ENCODE measurements around the gene GPER1.

The GPER1 gene

DNA sequence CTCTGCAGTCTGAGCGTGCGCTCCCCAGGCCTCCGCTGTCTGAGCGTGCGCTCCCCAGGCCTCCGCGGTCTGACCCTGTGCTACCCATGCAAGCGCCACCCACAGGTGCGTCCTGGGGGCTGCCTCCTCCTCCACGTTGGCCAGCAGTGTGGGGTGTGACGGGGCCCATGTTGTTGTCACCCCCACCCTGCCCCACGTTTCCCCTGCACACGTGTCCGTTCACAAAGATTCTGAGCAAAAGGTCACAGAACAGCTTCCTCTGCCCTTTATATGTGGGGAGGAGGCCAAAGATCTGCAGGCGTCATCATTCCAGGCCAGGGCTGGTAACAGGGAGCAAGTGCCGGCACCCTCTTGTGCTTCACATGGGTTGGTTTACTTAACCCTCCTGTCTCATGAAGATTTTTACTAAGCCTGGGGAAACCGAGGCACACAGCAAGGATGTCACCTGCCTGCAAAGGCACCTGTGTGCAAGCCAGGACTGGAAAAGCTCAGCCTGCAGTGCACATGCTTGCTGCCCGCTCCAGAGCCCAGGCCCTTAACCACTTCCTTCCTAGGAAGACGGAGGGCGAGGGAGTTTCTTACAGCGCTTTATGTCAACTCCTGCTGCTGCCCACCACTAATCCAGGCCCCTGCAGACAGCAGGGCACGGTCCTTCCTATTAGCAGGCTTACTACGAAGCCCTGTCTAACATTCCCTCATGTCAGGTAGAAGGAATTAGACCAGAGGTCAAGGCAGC, 38.7 kb upstream of the GPER1 start:
- H3K36me3 ChIP-seq (ENCODE audit: control insufficient read depth, insufficient read depth, low read length) = peaks cover 1% of the 10 kb centered on the region; the same call in 1 of the 2 replicates
- TF ChIP-seq, protein P1, sequence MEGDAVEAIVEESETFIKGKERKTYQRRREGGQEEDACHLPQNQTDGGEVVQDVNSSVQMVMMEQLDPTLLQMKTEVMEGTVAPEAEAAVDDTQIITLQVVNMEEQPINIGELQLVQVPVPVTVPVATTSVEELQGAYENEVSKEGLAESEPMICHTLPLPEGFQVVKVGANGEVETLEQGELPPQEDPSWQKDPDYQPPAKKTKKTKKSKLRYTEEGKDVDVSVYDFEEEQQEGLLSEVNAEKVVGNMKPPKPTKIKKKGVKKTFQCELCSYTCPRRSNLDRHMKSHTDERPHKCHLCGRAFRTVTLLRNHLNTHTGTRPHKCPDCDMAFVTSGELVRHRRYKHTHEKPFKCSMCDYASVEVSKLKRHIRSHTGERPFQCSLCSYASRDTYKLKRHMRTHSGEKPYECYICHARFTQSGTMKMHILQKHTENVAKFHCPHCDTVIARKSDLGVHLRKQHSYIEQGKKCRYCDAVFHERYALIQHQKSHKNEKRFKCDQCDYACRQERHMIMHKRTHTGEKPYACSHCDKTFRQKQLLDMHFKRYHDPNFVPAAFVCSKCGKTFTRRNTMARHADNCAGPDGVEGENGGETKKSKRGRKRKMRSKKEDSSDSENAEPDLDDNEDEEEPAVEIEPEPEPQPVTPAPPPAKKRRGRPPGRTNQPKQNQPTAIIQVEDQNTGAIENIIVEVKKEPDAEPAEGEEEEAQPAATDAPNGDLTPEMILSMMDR (IDR thresholded peaks at IDR 0.05; ENCODE audit: insufficient read depth, low read length, poor library complexity, severe bottlenecking) = no peak
- no peaks in the 10 kb centered on the region for H3K27me3 ChIP-seq (replicated peaks; ENCODE audit: control insufficient read depth, insufficient read depth, low read length)
- no peak for DNase-seq (ENCODE audit: extremely low read depth, insufficient read length)
- no peak overlapping the region for H3K4me3 ChIP-seq (replicated peaks; ENCODE audit: low read depth, low read length)

DNA sequence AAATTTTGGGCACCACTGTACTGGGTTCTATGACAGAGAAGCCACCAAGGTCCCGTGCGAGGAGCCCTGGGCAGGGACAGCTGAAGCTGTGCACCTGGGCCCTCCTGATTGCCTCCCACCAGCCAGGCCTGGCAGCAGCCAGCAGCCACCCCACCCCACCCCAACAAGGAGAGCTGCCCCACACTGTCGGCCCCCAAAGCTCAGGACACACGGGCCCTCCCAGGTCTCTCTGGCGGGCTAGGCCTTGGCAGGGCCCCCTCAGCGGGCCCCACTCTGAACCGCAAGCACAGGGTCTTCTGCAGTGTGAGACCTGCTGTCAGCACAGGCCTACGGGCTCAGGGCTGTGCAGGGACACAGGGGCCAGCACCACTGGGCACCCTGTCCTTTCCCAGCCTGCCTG, 38.1 kb upstream of the GPER1 start:
- Histone ChIP-seq H3K27me3 (replicated peaks; ENCODE audit: control insufficient read depth, insufficient read depth, low read length) (no peaks in the 10 kb centered on the region), H3K36me3 (ENCODE audit: control insufficient read depth, insufficient read depth, low read length) (peaks cover 1% of the 10 kb centered on the region; the same call in 1 of the 2 replicates), H3K4me3 (replicated peaks; ENCODE audit: low read depth, low read length) (no peak overlapping the region)
- TF ChIP-seq, protein P1 (IDR thresholded peaks at IDR 0.05; ENCODE audit: insufficient read depth, low read length, poor library complexity, severe bottlenecking) = no peak
- no peak for DNase-seq (ENCODE audit: extremely low read depth, insufficient read length)

DNA sequence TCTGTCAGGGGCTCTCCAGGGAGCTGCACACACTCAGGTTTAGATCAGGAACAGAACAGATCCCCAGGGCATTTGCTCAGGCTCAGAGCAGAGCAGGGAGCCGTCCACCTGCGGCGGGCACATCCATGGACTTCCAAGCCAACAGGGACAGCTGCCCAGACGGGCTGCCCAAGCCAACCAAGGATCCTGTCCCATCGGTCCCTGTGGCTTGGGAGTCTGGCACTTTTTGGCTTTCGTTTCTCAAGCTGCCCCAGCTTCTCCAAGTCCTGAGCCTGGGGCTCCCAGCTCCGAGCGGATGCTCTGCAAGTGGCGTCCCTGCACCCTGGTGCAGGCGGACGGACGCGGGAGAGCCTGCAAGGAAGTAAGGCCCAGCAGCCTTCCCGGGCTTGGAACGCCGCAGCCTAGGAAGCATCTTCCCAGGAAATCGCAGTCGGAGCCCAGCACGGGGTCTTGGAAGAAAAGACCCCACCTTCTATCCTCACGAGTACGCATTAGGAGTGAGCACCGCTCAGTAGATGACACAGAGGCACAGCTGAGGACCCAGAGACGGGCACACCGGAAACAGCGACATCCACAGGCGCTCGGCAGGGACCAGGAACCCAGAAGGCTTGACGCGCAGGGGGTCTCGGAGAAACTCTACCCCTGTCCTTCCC, 37.5 kb upstream of the GPER1 start:
- Histone ChIP-seq H3K27me3 (replicated peaks; ENCODE audit: control insufficient read depth, insufficient read depth, low read length) (no peaks in the 10 kb centered on the region), H3K4me3 (replicated peaks; ENCODE audit: low read depth, low read length) (no peak overlapping the region), H3K36me3 (ENCODE audit: control insufficient read depth, insufficient read depth, low read length) (peaks cover 1% of the 10 kb centered on the region; the same call in 1 of the 2 replicates)
- TF ChIP-seq, protein P1 (IDR thresholded peaks at IDR 0.05; ENCODE audit: insufficient read depth, low read length, poor library complexity, severe bottlenecking) = no peak
- DNase-seq (ENCODE audit: extremely low read depth, insufficient read length) = no peak

DNA sequence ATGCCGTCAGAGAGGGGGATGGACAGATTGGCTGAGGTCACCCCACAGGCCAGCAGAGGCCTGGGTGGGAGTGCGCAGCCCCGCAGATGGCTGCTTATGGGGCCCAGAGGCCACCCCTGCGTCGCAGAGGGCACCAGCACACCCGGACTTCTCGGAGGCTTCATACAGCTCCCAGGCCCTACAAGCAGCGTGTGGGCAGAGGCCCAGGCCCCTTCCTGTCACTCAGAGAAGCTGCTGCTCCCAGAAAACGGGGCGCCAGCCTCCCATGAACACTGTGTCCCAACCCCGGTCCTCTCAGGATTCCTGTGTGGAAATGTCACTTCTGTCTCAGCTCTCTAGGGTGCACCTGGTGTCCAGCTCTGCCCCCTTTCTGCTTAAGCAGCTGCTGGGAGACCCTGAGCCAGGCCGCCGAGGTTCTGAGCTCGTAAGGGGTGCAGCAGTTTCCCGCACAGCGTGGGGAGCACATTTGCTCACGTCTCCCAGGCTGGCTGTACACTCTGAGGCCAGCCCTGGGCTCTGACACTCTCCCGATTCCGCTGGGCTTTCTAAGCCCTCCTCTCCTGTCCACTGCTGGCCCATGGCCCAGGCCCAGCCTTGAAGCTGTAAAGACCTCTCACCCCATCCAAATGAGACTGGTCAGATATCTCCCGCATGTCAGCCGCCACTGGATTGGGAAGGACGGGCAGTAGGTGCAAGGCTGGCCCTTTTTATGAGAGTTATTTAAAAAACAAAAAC, 36.8 kb upstream of the GPER1 start:
- DNase-seq (ENCODE audit: extremely low read depth, insufficient read length) = no peak
- Histone ChIP-seq H3K27me3 (replicated peaks; ENCODE audit: control insufficient read depth, insufficient read depth, low read length) (no peaks in the 10 kb centered on the region), H3K36me3 (ENCODE audit: control insufficient read depth, insufficient read depth, low read length) (peaks cover 1% of the 10 kb centered on the region; the same call in 1 of the 2 replicates), H3K4me3 (replicated peaks; ENCODE audit: low read depth, low read length) (no peak overlapping the region)
- TF ChIP-seq, protein P1 (IDR thresholded peaks at IDR 0.05; ENCODE audit: insufficient read depth, low read length, poor library complexity, severe bottlenecking) = no peak

DNA sequence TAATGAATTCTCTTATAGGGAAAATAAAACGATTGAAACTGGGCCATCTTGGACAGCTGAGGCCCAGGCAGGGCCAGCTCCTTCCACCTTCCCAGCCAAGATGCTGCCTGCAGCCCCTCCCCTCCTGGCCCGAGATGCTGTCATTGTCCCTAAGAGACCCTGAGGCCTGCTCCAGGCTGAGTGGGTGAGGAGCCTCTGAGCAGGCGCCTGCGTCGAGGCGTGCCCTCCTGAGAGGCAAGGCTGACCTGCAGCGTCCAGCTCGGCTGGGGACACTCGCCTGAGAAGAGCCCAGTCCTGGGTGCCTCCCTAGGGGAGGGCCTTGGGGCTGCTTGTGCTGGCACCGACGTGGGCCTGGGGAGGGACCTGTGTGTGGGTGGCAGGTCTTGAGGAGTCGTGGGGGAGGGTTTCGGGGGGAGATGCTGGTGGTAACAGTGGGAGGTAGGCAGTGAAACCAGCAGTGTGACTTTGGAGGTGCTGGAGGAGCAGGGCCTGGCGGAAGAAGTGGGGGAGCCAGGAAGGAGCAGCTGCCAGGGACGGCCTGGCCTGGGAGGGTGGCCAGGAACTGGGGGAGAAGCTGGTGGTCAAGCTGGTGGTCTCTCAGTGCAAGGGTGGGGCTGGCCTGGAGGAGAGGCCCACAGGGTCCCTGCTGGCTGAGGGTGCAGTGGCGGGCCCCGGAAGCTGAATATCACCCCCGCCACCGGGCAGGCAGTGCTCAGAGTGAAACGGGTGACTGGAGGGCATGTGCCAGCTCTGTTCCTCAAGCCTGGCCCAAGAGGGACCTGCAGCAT, 35.7 kb upstream of the GPER1 start:
- H3K27me3 ChIP-seq (replicated peaks; ENCODE audit: control insufficient read depth, insufficient read depth, low read length) = no peaks in the 10 kb centered on the region
- peaks cover 1% of the 10 kb centered on the region for H3K36me3 ChIP-seq (ENCODE audit: control insufficient read depth, insufficient read depth, low read length)
- TF ChIP-seq, protein P1 (IDR thresholded peaks at IDR 0.05; ENCODE audit: insufficient read depth, low read length, poor library complexity, severe bottlenecking) = no peak
- no peak for DNase-seq (ENCODE audit: extremely low read depth, insufficient read length)
- no peak overlapping the region for H3K4me3 ChIP-seq (replicated peaks; ENCODE audit: low read depth, low read length)

Data from GM06990 (cell line).